SK-N-SH (cell line): Measurements from ENCODE around the gene SMARCC2. TPM values are rescaled to one million over a fixed set of nuclear protein-coding genes. Genes with fewer than 3 reads are reported as not detected.
A peak's percentile ranks its signal among the peaks of the same experiment; 100 is the strongest.

ENCODE experiments used
- CTCF ChIA-PET: fragments of 300-600, 350-600 bp; formaldehyde crosslinking; extraction: SDS; loops from one replicate; lab custom pipeline; 2021; lab: Yijun Ruan, JAX
- POLR2A ChIA-PET: fragments of 350-600 bp; sonication (Branson Sonifier 250); formaldehyde crosslinking; extraction: SDS; loops from one replicate; lab custom pipeline; 2020; ENCODE audit warnings: antibody characterized with exemption, inconsistent platforms; lab: Yijun Ruan, JAX
- DNase-seq: peaks from one replicate; pipeline ENCODE4 v3.0.0; 2012
- H2AFZ ChIP-seq: fragments of 200-600 bp; sonication (generic); 2 replicates; pipeline ENCODE4 v1.8.1; 2016; ENCODE audit warnings: antibody characterized with exemption, mild to moderate bottlenecking, low read depth
- H3F3A ChIP-seq: fragments of 200-600 bp; sonication (generic); replicated peaks from 2 replicates; pipeline ENCODE3; 2016; ENCODE audit warnings: antibody characterized with exemption, mild to moderate bottlenecking; ENCODE audit not compliant: insufficient read depth
- H3K27ac ChIP-seq, 2 experiments: fragments of 200-500 bp in 1 of 2; fragments of 200-600 bp in 1 of 2; sonication (Bioruptor generic) in 1 of 2; sonication (generic), shearing (Covaris generic) in 1 of 2; 2 replicates each; pipeline versions ENCODE4 v1.5.1 to v1.6.1; 2014 to 2016; ENCODE audit warnings: low read depth in 2 of 2, inconsistent platforms in 1 of 2, low read length in 1 of 2, mild to moderate bottlenecking in 1 of 2, mixed read lengths in 1 of 2
- H3K27me3 ChIP-seq: fragments of 200-600 bp; sonication (generic), shearing (Covaris generic); 2 replicates; pipeline ENCODE4 v1.6.1; 2016; ENCODE audit warnings: mixed run types; ENCODE audit not compliant: insufficient read depth
- H3K36me3 ChIP-seq, 2 experiments: fragments of 200-500 bp in 1 of 2; fragments of 200-600 bp in 1 of 2; sonication (Bioruptor generic) in 1 of 2; sonication (generic) in 1 of 2; replicated peaks in 1 of 2; 2 replicates each; pipeline versions ENCODE3 to v1.5.1; 2014 to 2016; ENCODE audit warnings: low read length in 1 of 2, mild to moderate bottlenecking in 1 of 2; ENCODE audit not compliant: insufficient read depth in 2 of 2, control insufficient read depth in 1 of 2
- H3K4me1 ChIP-seq, 2 experiments: fragments of 200-500 bp in 1 of 2; fragments of 200-600 bp in 1 of 2; sonication (Bioruptor generic) in 1 of 2; sonication (generic), shearing (Covaris generic) in 1 of 2; 2 replicates each; pipeline versions ENCODE4 v1.5.1 to v1.6.1; 2014 to 2016; ENCODE audit warnings: low read depth in 1 of 2, low read length in 1 of 2, mixed run types in 1 of 2; ENCODE audit not compliant: insufficient read depth in 2 of 2, control insufficient read depth in 1 of 2
- H3K4me2 ChIP-seq: fragments of 200-600 bp; sonication (generic), shearing (Covaris generic); 2 replicates; pipeline ENCODE4 v1.6.1; 2017; ENCODE audit warnings: mixed run types
- H3K4me3 ChIP-seq, 2 experiments: fragments of 200-500 bp in 1 of 2; fragments of 200-600 bp in 1 of 2; sonication (Bioruptor generic) in 1 of 2; sonication (generic), shearing (Covaris generic) in 1 of 2; 2 replicates each; pipeline versions ENCODE4 v1.5.1 to v1.8.1; 2014 to 2016; ENCODE audit warnings: low read depth in 2 of 2, inconsistent platforms in 1 of 2, low read length in 1 of 2, mild to moderate bottlenecking in 1 of 2, mixed read lengths in 1 of 2, moderate library complexity in 1 of 2
- H3K79me2 ChIP-seq: fragments of 200-600 bp; sonication (generic); 2 replicates; pipeline ENCODE4 v1.8.1; 2017; ENCODE audit warnings: mild to moderate bottlenecking; ENCODE audit not compliant: insufficient read depth
- H3K9ac ChIP-seq: fragments of 200-600 bp; sonication (generic); 2 replicates; pipeline ENCODE4 v1.6.1; 2017; ENCODE audit warnings: mixed run types
- H3K9me2 ChIP-seq: fragments of 200-600 bp; sonication (generic); 2 replicates; pipeline ENCODE4 v1.6.1; 2017; ENCODE audit warnings: mixed run types
- H3K9me3 ChIP-seq: fragments of 200-600 bp; sonication (generic); 2 replicates; pipeline ENCODE4 v1.6.1; 2017; ENCODE audit warnings: mixed run types, mild to moderate bottlenecking, moderate library complexity
- H4K20me1 ChIP-seq: fragments of 200-600 bp; sonication (generic); 2 replicates; pipeline ENCODE4 v1.6.1; 2017; ENCODE audit warnings: mild to moderate bottlenecking, mixed run types; ENCODE audit not compliant: insufficient read depth
- EP300 ChIP-seq, 2 experiments: IDR thresholded peaks; 2 replicates each; pipeline versions ENCODE4 v1.4.0 to v1.6.1; 2012; ENCODE audit warnings: borderline replicate concordance in 1 of 2, low read depth in 1 of 2, low read length in 1 of 2
- FOXJ3 ChIP-seq: sonication (generic); formaldehyde crosslinking; IDR thresholded peaks from 2 replicates; pipeline ENCODE4 v1.5.1; 2020; ENCODE audit warnings: mild to moderate bottlenecking, missing genetic modification reagents
- GATA2 ChIP-seq: sonication (generic); formaldehyde crosslinking; IDR thresholded peaks from 2 replicates; pipeline ENCODE4 v1.5.0; 2020; ENCODE audit warnings: mild to moderate bottlenecking, missing genetic modification reagents
- POLR2AphosphoS5 ChIP-seq: IDR thresholded peaks from 2 replicates; pipeline ENCODE4 v1.6.1; 2012; ENCODE audit warnings: low read depth, low read length
- WGBS: methylation state at CpG from one replicate; pipeline ENCODE4 v1.1.6; 2017; ENCODE audit warnings: low lambda C conversion rate; 5-methylcytosine and 5-hydroxymethylcytosine counted together
- polyA plus RNA-seq, 3 experiments: library from polyadenylated mRNA; depleted of rRNA; stranded (reverse); fragments of >200 nt; gene quantifications; 2 replicates each; pipeline ENCODE4 v1.2.3, GENCODE V29; 2012
- TF ChIP-seq, protein P1 (sequence below): IDR thresholded peaks from 2 replicates; pipeline ENCODE4; 2012
- TF ChIP-seq, protein P2 (sequence below): fragments of 150-350 bp; IDR thresholded peaks from 2 replicates; pipeline ENCODE4 v1.6.1; 2016; ENCODE audit warnings: mild to moderate bottlenecking, low read depth, low read length
- TF ChIP-seq, protein P3 (sequence below): IDR thresholded peaks from 2 replicates; pipeline ENCODE4 v1.6.1; 2012; ENCODE audit warnings: mild to moderate bottlenecking, low read depth, low read length, moderate library complexity

Gene SMARCC2
- polyA plus RNA-seq, 1 of the 3 experiments (the other 2 are of a cell fraction) = 64.3 TPM

DNA sequence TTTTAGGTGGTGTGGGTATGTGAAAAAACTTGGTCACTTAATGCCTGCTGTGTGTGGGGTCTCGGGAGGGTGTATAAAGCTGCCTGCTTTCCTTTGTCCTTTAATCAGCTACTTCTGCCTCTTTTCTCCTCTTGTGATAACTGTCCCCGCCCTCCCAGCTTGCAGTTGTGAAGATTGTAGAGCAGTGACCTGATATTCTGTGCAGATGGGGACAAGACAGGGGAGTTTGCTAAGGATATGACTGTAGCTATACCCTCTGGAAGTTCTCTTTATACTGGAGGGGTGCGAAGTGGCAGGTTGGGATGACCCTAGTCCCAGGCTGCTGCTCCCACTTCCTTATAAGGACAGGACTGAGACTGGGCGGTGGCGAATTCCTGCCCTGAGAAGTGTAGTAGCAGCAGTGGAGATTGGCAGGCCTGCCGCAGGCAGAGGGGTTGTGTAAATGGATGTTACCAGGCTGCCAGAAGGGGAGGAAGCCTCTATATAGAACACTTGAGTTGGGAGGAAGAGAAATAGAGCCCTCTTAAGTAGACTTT lies 30.3 kb downstream of the SMARCC2 start:
- no peaks in the 10 kb centered on the region for H3K27me3 ChIP-seq
- ChIA-PET POLR2A (interaction anchor here (1.0 to 2.5 kb wide), 8 partner anchors 9 to 41 kb away, joined by 3 to 19 read pairs (median 5); partner anchors contain the start of genes ESYT1, SMARCC2 and ZC3H10), CTCF (interaction anchor here (0.6 to 3.6 kb wide), 5 partner anchors 10 to 64 kb away, joined by 3 to 14 read pairs (median 11); partner anchors contain the start of genes ESYT1, SMARCC2 and ZC3H10)
- H3K9ac ChIP-seq = peak overlapping the region; percentile 94
- no peaks in the 10 kb centered on the region for H3K9me3 ChIP-seq
- peak overlapping the region; percentile 82 to 87 for H3K4me3 ChIP-seq
- WGBS = 6% methylated on average over 6 of the region's 6 CpGs
- no peaks in the 10 kb centered on the region for H3K9me2 ChIP-seq
- peaks cover 42% of the 10 kb centered on the region for H4K20me1 ChIP-seq
- H2AFZ ChIP-seq = no peak overlapping the region
- peaks cover 55% of the 10 kb centered on the region for H3F3A ChIP-seq
- TF ChIP-seq EP300 (IDR thresholded peaks at IDR 0.05; ENCODE audit: borderline replicate concordance in 1 of 2, low read depth in 1 of 2, low read length in 1 of 2) (no peak), FOXJ3 (CRISPR knock-in tag) (no peak), GATA2 (CRISPR knock-in tag) (no peak), POLR2AphosphoS5 (peak; percentile 63)
- TF ChIP-seq, protein P1, sequence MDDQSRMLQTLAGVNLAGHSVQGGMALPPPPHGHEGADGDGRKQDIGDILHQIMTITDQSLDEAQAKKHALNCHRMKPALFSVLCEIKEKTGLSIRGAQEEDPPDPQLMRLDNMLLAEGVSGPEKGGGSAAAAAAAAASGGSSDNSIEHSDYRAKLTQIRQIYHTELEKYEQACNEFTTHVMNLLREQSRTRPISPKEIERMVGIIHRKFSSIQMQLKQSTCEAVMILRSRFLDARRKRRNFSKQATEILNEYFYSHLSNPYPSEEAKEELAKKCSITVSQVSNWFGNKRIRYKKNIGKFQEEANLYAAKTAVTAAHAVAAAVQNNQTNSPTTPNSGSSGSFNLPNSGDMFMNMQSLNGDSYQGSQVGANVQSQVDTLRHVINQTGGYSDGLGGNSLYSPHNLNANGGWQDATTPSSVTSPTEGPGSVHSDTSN = peak; percentile 58
- TF ChIP-seq, protein P2, sequence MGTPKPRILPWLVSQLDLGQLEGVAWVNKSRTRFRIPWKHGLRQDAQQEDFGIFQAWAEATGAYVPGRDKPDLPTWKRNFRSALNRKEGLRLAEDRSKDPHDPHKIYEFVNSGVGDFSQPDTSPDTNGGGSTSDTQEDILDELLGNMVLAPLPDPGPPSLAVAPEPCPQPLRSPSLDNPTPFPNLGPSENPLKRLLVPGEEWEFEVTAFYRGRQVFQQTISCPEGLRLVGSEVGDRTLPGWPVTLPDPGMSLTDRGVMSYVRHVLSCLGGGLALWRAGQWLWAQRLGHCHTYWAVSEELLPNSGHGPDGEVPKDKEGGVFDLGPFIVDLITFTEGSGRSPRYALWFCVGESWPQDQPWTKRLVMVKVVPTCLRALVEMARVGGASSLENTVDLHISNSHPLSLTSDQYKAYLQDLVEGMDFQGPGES = no peak
- TF ChIP-seq, protein P3, sequence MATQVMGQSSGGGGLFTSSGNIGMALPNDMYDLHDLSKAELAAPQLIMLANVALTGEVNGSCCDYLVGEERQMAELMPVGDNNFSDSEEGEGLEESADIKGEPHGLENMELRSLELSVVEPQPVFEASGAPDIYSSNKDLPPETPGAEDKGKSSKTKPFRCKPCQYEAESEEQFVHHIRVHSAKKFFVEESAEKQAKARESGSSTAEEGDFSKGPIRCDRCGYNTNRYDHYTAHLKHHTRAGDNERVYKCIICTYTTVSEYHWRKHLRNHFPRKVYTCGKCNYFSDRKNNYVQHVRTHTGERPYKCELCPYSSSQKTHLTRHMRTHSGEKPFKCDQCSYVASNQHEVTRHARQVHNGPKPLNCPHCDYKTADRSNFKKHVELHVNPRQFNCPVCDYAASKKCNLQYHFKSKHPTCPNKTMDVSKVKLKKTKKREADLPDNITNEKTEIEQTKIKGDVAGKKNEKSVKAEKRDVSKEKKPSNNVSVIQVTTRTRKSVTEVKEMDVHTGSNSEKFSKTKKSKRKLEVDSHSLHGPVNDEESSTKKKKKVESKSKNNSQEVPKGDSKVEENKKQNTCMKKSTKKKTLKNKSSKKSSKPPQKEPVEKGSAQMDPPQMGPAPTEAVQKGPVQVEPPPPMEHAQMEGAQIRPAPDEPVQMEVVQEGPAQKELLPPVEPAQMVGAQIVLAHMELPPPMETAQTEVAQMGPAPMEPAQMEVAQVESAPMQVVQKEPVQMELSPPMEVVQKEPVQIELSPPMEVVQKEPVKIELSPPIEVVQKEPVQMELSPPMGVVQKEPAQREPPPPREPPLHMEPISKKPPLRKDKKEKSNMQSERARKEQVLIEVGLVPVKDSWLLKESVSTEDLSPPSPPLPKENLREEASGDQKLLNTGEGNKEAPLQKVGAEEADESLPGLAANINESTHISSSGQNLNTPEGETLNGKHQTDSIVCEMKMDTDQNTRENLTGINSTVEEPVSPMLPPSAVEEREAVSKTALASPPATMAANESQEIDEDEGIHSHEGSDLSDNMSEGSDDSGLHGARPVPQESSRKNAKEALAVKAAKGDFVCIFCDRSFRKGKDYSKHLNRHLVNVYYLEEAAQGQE = no peak
- DNase-seq = peak; percentile 56
- H3K79me2 ChIP-seq = peaks cover 59% of the 10 kb centered on the region
- H3K36me3 ChIP-seq = peaks cover 52 to 54% of the 10 kb centered on the region in 2 experiments
- peak overlapping the region; percentile 82 to 89 for H3K27ac ChIP-seq
- peak overlapping the region; percentile 97 for H3K4me2 ChIP-seq
- peaks cover 23 to 32% of the 10 kb centered on the region in 2 experiments; a peak in 3 of 4 replicates for H3K4me1 ChIP-seq
